Measurements from ENCODE around the gene TTBK2. TPM values are rescaled to one million over a fixed set of nuclear protein-coding genes. Genes with fewer than 3 reads are reported as not detected.
A peak's percentile ranks its signal among the peaks of the same experiment; 100 is the strongest.

Gene TTBK2
- total and polyA plus RNA-seq, 2 donors (not counting 1 experiment from before 2014, with no cell fraction given) = 4.3 to 39.6 TPM

- H3K4me2 ChIP-seq (replicated peaks; ENCODE audit: low read depth, low read length, poor library complexity, severe bottlenecking) = no peak overlapping the region
- no peaks in the 10 kb centered on the region for H3K4me1 Mint-ChIP-seq
- H3K27ac ChIP-seq (ENCODE audit: low read length in 2 of 2) = no peak overlapping the region
- TF ChIP-seq EZH2 (IDR thresholded peaks at IDR 0.05; ENCODE audit: borderline replicate concordance, insufficient read depth, low read depth, low read length, poor library complexity, severe bottlenecking) = no peak
- ChIA-PET POLR2A (no interaction called here), CTCF (interaction anchor here (0.8 to 4.7 kb wide), 7 partner anchors 50 to 580 kb away, joined by 3 to 85 read pairs (median 4); no protein-coding TSS in a partner anchor)
- no peak overlapping the region for H3K9ac ChIP-seq (ENCODE audit: low read length)
- intact Hi-C loops (cut with micrococcal nuclease) = loop anchor here (10.0 kb wide), 1 partner anchor 579 kb away; no protein-coding TSS in a partner anchor
- H4K20me1 ChIP-seq (ENCODE audit: control insufficient read depth, insufficient read depth, low read length, poor library complexity, severe bottlenecking) = no peaks in the 10 kb centered on the region
- H3K9me3 Mint-ChIP-seq (ENCODE audit: insufficient read depth) = no peaks in the 10 kb centered on the region
- H3K27me3 ChIP-seq (replicated peaks in 1 of 4; ENCODE audit: control extremely low read depth in 1 of 4, control insufficient read depth in 3 of 4, insufficient read depth in 4 of 4, low read length in 3 of 4) = no peaks in the 10 kb centered on the region
- no peaks in the 10 kb centered on the region for H3K4me1 ChIP-seq (ENCODE audit: control insufficient read depth in 2 of 2, insufficient read depth in 2 of 2, low read length in 2 of 2)
- 100% methylated on average over 1 of the region's 5 CpGs for WGBS (ENCODE audit: insufficient coverage)
- no peak for DNase-seq
- H3K36me3 ChIP-seq (replicated peaks in 1 of 2; ENCODE audit: control extremely low read depth in 1 of 2, control insufficient read depth in 1 of 2, extremely low read depth in 1 of 2, insufficient read depth in 2 of 2, low read length in 1 of 2) = no peaks in the 10 kb centered on the region
- no peaks in the 10 kb centered on the region for H3K27me3 Mint-ChIP-seq
- H3K9me3 ChIP-seq (ENCODE audit: control extremely low read depth in 1 of 3, control insufficient read depth in 2 of 3, insufficient read depth in 1 of 3, low read length in 2 of 3) = no peaks in the 10 kb centered on the region
- no peak for ATAC-seq (ENCODE audit: low read depth)
- no peaks in the 10 kb centered on the region for H3K79me2 ChIP-seq (ENCODE audit: control insufficient read depth, insufficient read depth, low read length)
- no peak overlapping the region for H3K4me3 ChIP-seq (ENCODE audit: control extremely low read depth in 1 of 5, extremely low read depth in 1 of 5, insufficient read depth in 1 of 5, low read depth in 2 of 5, low read length in 4 of 5)
- no peak overlapping the region for H3K4me3 Mint-ChIP-seq
- no peak overlapping the region for H3K27ac Mint-ChIP-seq
- no peak overlapping the region for H2AFZ ChIP-seq (ENCODE audit: insufficient read depth, low read depth, low read length, poor library complexity, severe bottlenecking)
Observed at GRCh38 chr15:42705336-42705735, 215.2 kb downstream of the TTBK2 start.

DNA sequence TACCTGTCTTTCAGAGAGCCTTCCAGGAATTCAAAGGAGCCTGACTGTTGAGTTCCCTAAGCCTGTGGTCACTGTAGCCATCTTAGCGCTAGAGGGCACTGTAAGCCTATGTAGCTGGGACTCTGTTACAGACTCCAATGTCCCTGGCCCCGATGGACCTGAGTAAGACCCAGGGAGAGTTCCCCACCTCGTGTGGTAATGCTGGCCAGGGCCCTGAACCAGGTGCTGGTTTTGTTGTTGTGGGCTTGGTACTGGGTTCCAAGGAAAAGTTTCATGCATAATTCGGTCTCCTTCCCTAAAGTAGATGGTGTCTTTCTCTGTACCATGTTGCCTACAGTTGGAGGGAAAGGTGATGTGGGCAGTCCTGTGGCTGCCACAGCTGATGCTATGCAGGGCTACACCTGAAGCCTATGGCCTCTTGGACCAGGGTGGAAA, 216.1 kb downstream of the TTBK2 start:
- Histone ChIP-seq H3K27me3 (replicated peaks in 1 of 4; ENCODE audit: control extremely low read depth in 1 of 4, control insufficient read depth in 3 of 4, insufficient read depth in 4 of 4, low read length in 3 of 4) (no peaks in the 10 kb centered on the region), H3K4me2 (replicated peaks; ENCODE audit: low read depth, low read length, poor library complexity, severe bottlenecking) (no peak overlapping the region), H3K27ac (ENCODE audit: low read length in 2 of 2) (no peak overlapping the region), H3K79me2 (ENCODE audit: control insufficient read depth, insufficient read depth, low read length) (no peaks in the 10 kb centered on the region), H3K9me3 (ENCODE audit: control extremely low read depth in 1 of 3, control insufficient read depth in 2 of 3, insufficient read depth in 1 of 3, low read length in 2 of 3) (no peaks in the 10 kb centered on the region), H3K36me3 (replicated peaks in 1 of 2; ENCODE audit: control extremely low read depth in 1 of 2, control insufficient read depth in 1 of 2, extremely low read depth in 1 of 2, insufficient read depth in 2 of 2, low read length in 1 of 2) (no peaks in the 10 kb centered on the region), H3K4me3 (ENCODE audit: control extremely low read depth in 1 of 5, extremely low read depth in 1 of 5, insufficient read depth in 1 of 5, low read depth in 2 of 5, low read length in 4 of 5) (no peak overlapping the region), H3K4me1 (ENCODE audit: control insufficient read depth in 2 of 2, insufficient read depth in 2 of 2, low read length in 2 of 2) (no peaks in the 10 kb centered on the region), H2AFZ (ENCODE audit: insufficient read depth, low read depth, low read length, poor library complexity, severe bottlenecking) (peak overlapping the region; percentile 34), H4K20me1 (ENCODE audit: control insufficient read depth, insufficient read depth, low read length, poor library complexity, severe bottlenecking) (no peaks in the 10 kb centered on the region), H3K9ac (ENCODE audit: low read length) (no peak overlapping the region)
- TF ChIP-seq EZH2 (IDR thresholded peaks at IDR 0.05; ENCODE audit: borderline replicate concordance, insufficient read depth, low read depth, low read length, poor library complexity, severe bottlenecking) (no peak), CTCF (IDR thresholded peaks at IDR 0.05) (peak; percentile 78)
- no peaks in the 10 kb centered on the region for H3K9me3 Mint-ChIP-seq (ENCODE audit: insufficient read depth)
- intact Hi-C loops (cut with micrococcal nuclease) = loop anchor here (10.0 kb wide), 1 partner anchor 580 kb away; no protein-coding TSS in a partner anchor
- POLR2A ChIA-PET = no interaction called here
- WGBS (ENCODE audit: insufficient coverage) = 36% methylated on average over 4 of the region's 4 CpGs
- DNase-seq (peak; percentile 73), ATAC-seq (ENCODE audit: low read depth) (peak; percentile 89)
- H3K27me3 Mint-ChIP-seq = no peaks in the 10 kb centered on the region
- no peak overlapping the region for H3K27ac Mint-ChIP-seq
- no peak overlapping the region for H3K4me3 Mint-ChIP-seq
- CTCF ChIA-PET = interaction anchor here (1.2 to 4.7 kb wide), 6 partner anchors 8 to 581 kb away, joined by 3 to 85 read pairs (median 6); no protein-coding TSS in a partner anchor
- H3K4me1 Mint-ChIP-seq = no peaks in the 10 kb centered on the region

All from B cell (primary cell).